Vagina (tissue), 2 donors: ENCODE data around the gene GIPC3.

Experiments used
- CTCF ChIP-seq, 3 experiments: fragments of 450-650 bp in 2 of 3; fragments of 200-600 bp in 1 of 3; sonication (generic) in 1 of 3; IDR thresholded peaks; one replicate each; pipeline ENCODE4 v1.5.1; 2017 to 2019; ENCODE audit warnings: antibody characterized with exemption in 3 of 3, mild to moderate bottlenecking in 2 of 3, moderate library complexity in 2 of 3
- POLR2A ChIP-seq, 2 donors: fragments of 450-650 bp; IDR thresholded peaks; one replicate each; pipeline ENCODE4 v1.6.1; 2017; ENCODE audit warnings: antibody characterized with exemption in 2 of 2, mild to moderate bottlenecking in 2 of 2, moderate library complexity in 2 of 2
- POLR2AphosphoS5 ChIP-seq, 2 donors: sonication (generic); formaldehyde crosslinking; IDR thresholded peaks; one replicate each; pipeline ENCODE4 v1.9.0; 2017; ENCODE audit warnings: antibody characterized with exemption in 2 of 2, mild to moderate bottlenecking in 2 of 2, low read depth in 1 of 2; ENCODE audit not compliant: insufficient read depth in 1 of 2

- TF ChIP-seq CTCF (IDR thresholded peaks at IDR 0.05) (no peak), POLR2AphosphoS5 (IDR thresholded peaks at IDR 0.05; ENCODE audit: insufficient read depth in 1 of 2, low read depth in 1 of 2) (no peak), POLR2A (IDR thresholded peaks at IDR 0.05) (no peak)
These were observed 29.7 kb downstream of the GIPC3 start for GRCh38 chr19:3614858-3615505.
